COLO829 (cell line): ENCODE results near the gene SLC22A17.
A peak's percentile ranks its signal among the peaks of the same experiment; 100 is the strongest.

Experiments
- DNase-seq: peaks from one replicate; pipeline ENCODE4 v3.0.0; 2012; ENCODE audit warnings: low spot score

Gene SLC22A17

GRCh38 chr14:23381871-23382270 is 29.2 kb upstream of the SLC22A17 start:
- no peak for DNase-seq

- DNase-seq = no peak
These were observed 28.3 kb upstream of the SLC22A17 start for GRCh38 chr14:23380976-23381375.

GRCh38 chr14:23380197-23380914 is 27.7 kb upstream of the SLC22A17 start:
- no peak for DNase-seq

- DNase-seq = peak; percentile 45
These were observed 26.9 kb upstream of the SLC22A17 start for GRCh38 chr14:23379366-23380196.

- DNase-seq = no peak
These were observed 26.0 kb upstream of the SLC22A17 start for GRCh38 chr14:23378612-23379220.

GRCh38 chr14:23377573-23378563 is 25.2 kb upstream of the SLC22A17 start:
- DNase-seq = no peak

- DNase-seq = no peak
These were observed 24.5 kb upstream of the SLC22A17 start for GRCh38 chr14:23377198-23377550.

- DNase-seq = peak; percentile 26
These were observed 24.0 kb upstream of the SLC22A17 start, which contains the start of gene CMTM5 for GRCh38 chr14:23376482-23377197. Gene CMTM5, plus strand, starts transcription at chr14:23377046. Its CDS starts 206 bp downstream, at chr14:23377252.

- no peak for DNase-seq
These were observed 23.0 kb upstream of the SLC22A17 start for GRCh38 chr14:23375527-23376251.

GRCh38 chr14:23373041-23373440 is 20.4 kb upstream of the SLC22A17 start:
- no peak for DNase-seq

GRCh38 chr14:23372509-23372908 is 19.8 kb upstream of the SLC22A17 start, which contains the start of gene IL25:
Gene IL25, plus strand, starts transcription at chr14:23372809.
- no peak for DNase-seq

- DNase-seq = no peak
These were observed 19.2 kb upstream of the SLC22A17 start for GRCh38 chr14:23371865-23372264.

- no peak for DNase-seq
These were observed 17.5 kb upstream of the SLC22A17 start for GRCh38 chr14:23370221-23370620.

GRCh38 chr14:23366426-23366921 is 13.8 kb upstream of the SLC22A17 start:
- no peak for DNase-seq

GRCh38 chr14:23365732-23366425 is 13.2 kb upstream of the SLC22A17 start:
- no peak for DNase-seq

- DNase-seq = no peak
These were observed 12.5 kb upstream of the SLC22A17 start, which contains the start of gene EFS for GRCh38 chr14:23365036-23365731. Gene EFS, minus strand, starts transcription at chr14:23365172. Its CDS starts 147 bp downstream, at chr14:23365025.

- DNase-seq = peak; percentile 19
These were observed 11.7 kb upstream of the SLC22A17 start for GRCh38 chr14:23364164-23365035.

GRCh38 chr14:23362200-23362599 is 9.5 kb upstream of the SLC22A17 start:
- no peak for DNase-seq
